Fibroblast of the aortic adventitia (primary cell): ENCODE data around the gene PAXIP1. TPM values are rescaled to one million over a fixed set of nuclear protein-coding genes. Genes with fewer than 3 reads are reported as not detected.

ENCODE experiments used
- DNase-seq: peaks from one replicate; pipeline ENCODE4 v3.0.0-alpha.2; 2010; ENCODE audit warnings: low read depth
- H3K4me3 ChIP-seq: 2 replicates; pipeline ENCODE4 v1.5.1; 2011; ENCODE audit warnings: low read depth, mild to moderate bottlenecking, control low read depth, low read length, moderate library complexity
- total RNA-seq: library from RNA; depleted of rRNA; stranded (reverse); fragments of >200 nt; gene quantifications from 2 replicates; pipeline ENCODE4 v1.2.3, GENCODE V29; 2012; ENCODE audit warnings: low replicate concordance
- TF ChIP-seq, protein P1 (sequence below): IDR thresholded peaks from 2 replicates; pipeline ENCODE4 v1.5.1; 2011; ENCODE audit warnings: mild to moderate bottlenecking, low read length, control low read depth, inconsistent platforms; ENCODE audit not compliant: insufficient read depth

The PAXIP1 gene
- total RNA-seq, 1 donor: 12.2 TPM

DNA sequence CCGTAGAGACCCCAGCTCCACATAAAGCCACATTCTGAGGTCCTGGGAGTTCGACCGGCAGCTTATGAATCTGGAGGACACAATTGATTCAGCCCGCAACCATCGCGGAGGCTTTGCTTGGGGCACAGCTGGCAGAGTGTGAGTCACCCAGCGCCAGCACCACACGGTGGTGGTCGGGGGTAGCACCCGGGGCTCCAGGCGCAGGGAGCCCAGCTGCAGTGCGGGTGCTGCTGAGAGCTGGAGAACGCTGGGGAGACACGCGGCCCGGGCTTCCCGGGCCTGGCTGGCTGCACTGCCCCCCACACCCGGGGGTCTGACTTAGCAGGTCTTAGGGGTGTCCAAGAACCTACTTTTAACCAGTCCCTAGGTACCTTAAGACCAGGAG lies 87.9 kb downstream of the PAXIP1 start:
- H3K4me3 ChIP-seq: no peak overlapping the region
- no peak for DNase-seq
- TF ChIP-seq, protein P1, sequence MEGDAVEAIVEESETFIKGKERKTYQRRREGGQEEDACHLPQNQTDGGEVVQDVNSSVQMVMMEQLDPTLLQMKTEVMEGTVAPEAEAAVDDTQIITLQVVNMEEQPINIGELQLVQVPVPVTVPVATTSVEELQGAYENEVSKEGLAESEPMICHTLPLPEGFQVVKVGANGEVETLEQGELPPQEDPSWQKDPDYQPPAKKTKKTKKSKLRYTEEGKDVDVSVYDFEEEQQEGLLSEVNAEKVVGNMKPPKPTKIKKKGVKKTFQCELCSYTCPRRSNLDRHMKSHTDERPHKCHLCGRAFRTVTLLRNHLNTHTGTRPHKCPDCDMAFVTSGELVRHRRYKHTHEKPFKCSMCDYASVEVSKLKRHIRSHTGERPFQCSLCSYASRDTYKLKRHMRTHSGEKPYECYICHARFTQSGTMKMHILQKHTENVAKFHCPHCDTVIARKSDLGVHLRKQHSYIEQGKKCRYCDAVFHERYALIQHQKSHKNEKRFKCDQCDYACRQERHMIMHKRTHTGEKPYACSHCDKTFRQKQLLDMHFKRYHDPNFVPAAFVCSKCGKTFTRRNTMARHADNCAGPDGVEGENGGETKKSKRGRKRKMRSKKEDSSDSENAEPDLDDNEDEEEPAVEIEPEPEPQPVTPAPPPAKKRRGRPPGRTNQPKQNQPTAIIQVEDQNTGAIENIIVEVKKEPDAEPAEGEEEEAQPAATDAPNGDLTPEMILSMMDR: no peak

DNA sequence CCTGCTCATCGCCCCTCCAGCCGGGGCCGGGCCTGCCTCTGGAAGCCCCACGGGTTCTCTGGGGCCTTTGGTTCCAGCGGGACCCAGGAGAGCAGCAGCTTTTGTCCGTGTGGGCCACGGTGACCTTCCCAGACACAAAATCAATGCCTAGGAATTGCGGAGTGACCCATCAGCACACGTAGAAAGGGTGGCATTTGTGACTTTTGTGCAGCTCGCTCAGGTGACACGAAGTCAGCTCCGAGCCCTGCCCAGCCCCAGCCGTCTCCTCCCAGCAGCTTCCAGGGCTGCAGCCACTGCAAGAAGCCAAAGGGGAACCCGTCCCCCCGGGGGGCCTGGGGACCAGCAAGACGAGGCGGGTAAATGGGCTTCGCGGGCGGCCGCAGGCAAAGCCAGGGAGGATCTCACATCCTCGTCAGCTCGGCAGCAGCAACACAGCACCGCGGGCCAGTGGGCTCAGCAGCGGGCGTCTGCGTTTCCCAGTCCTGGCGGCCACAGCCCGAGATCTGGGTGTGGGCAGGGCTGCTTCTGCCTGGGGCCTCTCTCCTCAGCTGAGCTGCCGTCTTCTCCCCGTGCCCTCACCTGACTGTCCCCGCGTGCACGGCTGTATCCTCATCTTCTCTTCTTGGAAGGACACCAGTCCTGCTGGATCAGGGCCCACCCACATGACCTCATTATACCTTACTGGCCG lies 88.5 kb downstream of the PAXIP1 start:
- no peak overlapping the region for H3K4me3 ChIP-seq
- DNase-seq: no peak
- TF ChIP-seq, protein P1: no peak

DNA sequence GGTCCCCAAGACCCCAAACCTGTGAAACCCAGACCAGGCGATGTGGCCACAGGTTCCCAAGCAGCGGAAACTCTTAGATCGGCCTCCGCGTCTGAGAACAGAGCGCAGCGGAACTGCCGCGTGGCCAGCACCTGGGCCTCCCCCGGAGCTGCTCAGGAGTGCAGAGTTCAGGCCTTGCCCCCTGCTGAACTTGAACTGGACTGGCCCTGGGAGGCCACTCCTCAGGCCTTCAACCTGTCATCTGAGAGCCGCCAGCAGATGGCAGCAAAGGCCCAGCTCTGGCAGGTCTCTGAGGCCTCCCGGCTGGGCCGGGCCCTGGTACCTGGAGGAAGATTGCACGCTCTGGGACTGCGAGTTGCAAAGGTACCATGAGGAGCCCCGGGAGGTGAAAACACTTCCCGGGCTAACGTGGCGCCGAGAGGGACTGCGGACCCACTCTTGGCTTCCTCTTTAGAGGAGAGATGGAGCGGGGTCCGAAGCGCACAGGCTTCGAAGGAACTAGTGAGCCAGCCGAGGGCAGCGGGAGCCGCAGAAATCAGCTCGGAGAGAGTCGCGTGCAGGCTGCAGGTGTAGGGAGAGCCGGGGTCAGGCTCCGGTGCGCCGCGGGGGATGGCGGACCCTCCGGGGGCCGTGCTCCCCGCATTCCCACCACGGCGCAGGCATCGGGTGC lies 89.2 kb downstream of the PAXIP1 start:
- peak overlapping the region; percentile 41 for H3K4me3 ChIP-seq
- peak; percentile 69 for DNase-seq

DNA sequence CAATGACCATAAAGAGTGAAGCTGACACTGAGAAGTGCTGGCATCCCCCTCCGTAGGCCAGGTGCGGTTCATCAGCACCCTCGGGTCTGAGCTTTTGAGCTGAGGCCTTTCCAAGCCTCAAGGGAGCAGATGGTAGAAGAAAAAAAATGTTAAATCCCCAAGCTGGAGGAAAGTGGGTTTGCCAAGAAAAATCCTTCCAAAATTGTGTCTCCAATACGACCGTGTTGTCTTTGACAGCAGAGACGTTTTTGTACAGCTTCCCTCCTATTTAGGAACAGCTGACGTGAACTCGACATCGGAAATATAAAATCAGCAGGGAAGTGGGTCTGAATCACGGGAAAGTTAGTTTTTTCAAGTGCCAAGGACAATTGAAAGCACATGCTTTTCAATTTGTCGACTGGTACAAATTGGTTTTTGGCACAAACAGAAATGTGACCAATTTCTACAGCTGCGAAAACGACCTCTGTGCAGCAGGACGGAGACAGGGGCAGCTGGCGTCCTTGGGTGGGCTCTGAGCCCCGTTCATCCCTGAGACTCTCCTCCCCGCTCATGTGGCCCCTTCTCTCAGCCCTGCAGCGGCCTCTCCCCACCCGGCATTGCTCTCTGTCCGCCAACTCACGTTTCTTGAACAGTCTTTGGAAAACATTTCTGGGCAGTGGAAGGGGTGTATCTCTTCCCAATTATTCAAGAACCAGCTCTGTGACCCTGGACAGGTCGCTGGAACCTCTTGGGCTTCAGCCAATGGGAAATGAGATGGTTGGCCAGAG lies 89.9 kb downstream of the PAXIP1 start:
- TF ChIP-seq, protein P1: no peak
- H3K4me3 ChIP-seq: no peak overlapping the region
- DNase-seq: no peak

More for the DNA sequence above, 89.2 kb downstream of the PAXIP1 start:
- TF ChIP-seq, protein P1: peak; percentile 94

DNA sequence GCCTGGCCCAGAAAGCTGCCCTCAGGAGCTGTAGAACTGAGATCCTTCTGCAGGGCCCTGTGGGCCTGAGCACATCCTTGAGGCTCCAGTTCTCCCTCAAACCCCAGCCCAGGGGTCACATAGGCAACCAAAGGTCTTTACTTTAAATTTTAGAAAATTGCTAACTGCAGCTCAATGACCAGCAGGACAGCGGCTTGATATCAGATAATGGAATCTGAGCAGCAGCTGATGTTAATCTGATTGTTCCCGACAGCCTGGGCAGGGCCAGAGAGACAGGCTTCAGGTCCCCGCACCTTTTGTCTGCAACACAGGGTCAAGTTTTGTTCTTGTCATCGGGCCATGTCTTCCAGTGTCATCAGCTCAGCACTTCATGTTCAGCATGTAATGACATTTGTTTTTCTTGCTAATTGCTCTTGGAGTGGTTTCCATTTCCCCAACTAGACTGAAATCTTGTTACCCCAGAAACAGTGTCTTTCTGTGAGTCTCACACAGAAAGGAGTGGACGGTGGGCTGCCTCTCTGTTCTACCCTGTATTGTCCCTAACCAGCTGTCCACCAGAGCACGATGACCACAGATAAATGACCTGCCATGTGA lies 91.0 kb downstream of the PAXIP1 start:
- no peak for DNase-seq
- no peak overlapping the region for H3K4me3 ChIP-seq
- TF ChIP-seq, protein P1: no peak

DNA sequence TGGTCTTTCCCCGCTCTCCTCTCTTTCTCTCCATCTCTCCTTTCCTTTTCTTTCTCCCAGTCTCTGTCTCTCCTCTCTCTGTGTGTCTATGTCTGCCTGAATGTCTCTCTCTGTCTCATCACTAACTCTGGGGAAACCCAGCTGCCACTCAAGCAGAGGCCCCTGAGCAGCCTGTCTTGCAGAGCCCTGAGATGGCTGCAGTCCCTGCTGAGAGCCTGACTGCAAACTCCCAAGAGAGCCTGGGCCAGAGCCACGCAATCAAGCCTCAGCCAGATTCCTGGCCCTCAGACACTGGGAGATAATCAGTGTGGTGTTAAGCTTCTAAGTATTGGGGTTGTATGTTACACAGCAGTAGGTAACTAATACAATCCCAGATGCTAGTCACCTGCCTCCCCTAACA lies 91.5 kb downstream of the PAXIP1 start:
- H3K4me3 ChIP-seq: no peak overlapping the region
- DNase-seq: no peak
- TF ChIP-seq, protein P1: no peak
